Activated effector memory CD4-positive, alpha-beta T cell treated with Interleukin-2 at 50 U/mL for 16 hours (primary cell): ENCODE measurements around the gene TNFRSF14.

Experiments
- DNase-seq: peaks from one replicate; pipeline ENCODE4 v3.0.0-alpha.2; 2020

Gene TNFRSF14

GRCh38 chr1:2590233-2591141 is 34.3 kb downstream of the TNFRSF14 start:
- no peak for DNase-seq

GRCh38 chr1:2591233-2591580 is 35.0 kb downstream of the TNFRSF14 start:
- no peak for DNase-seq

GRCh38 chr1:2591581-2592261 is 35.5 kb downstream of the TNFRSF14 start:
- DNase-seq: no peak

GRCh38 chr1:2592672-2593071 is 36.5 kb downstream of the TNFRSF14 start:
- DNase-seq: no peak

- no peak for DNase-seq
These were observed 37.2 kb downstream of the TNFRSF14 start for GRCh38 chr1:2593251-2593878.

GRCh38 chr1:2594001-2594640 is 38.0 kb downstream of the TNFRSF14 start:
- DNase-seq: no peak

GRCh38 chr1:2594641-2595131 is 38.5 kb downstream of the TNFRSF14 start:
- DNase-seq: no peak

GRCh38 chr1:2595261-2595811 is 39.2 kb downstream of the TNFRSF14 start:
- no peak for DNase-seq

- DNase-seq: no peak
These were observed 39.8 kb downstream of the TNFRSF14 start for GRCh38 chr1:2595812-2596529.

GRCh38 chr1:2596530-2597333 is 40.6 kb downstream of the TNFRSF14 start:
- no peak for DNase-seq

- DNase-seq: no peak
These were observed 41.5 kb downstream of the TNFRSF14 start for GRCh38 chr1:2597441-2598328.

GRCh38 chr1:2598329-2598931 is 42.3 kb downstream of the TNFRSF14 start:
- no peak for DNase-seq

- no peak for DNase-seq
These were observed 45.6 kb downstream of the TNFRSF14 start for GRCh38 chr1:2601721-2602303.

GRCh38 chr1:2602311-2602835 is 46.2 kb downstream of the TNFRSF14 start:
- no peak for DNase-seq

- no peak for DNase-seq
These were observed 46.8 kb downstream of the TNFRSF14 start for GRCh38 chr1:2602866-2603520.

GRCh38 chr1:2603521-2604155 is 47.5 kb downstream of the TNFRSF14 start:
- DNase-seq: no peak

GRCh38 chr1:2604156-2604843 is 48.1 kb downstream of the TNFRSF14 start:
- DNase-seq: no peak
